Measurements from ENCODE around the gene C17orf107. TPM values are rescaled to one million over a fixed set of nuclear protein-coding genes. Genes with fewer than 3 reads are reported as not detected.

C17orf107 gene
- polyA plus RNA-seq, 1 of the 3 experiments (the other 2 are of a cell fraction) = 0.44 TPM

- Histone ChIP-seq H3K9me3 (no peaks in the 10 kb centered on the region), H3K36me3 (replicated peaks in 1 of 2; ENCODE audit: control insufficient read depth in 1 of 2, insufficient read depth in 2 of 2, low read length in 1 of 2) (no peaks in the 10 kb centered on the region), H3K9ac (peak overlapping the region; percentile 28; the same call in 1 of the 2 replicates), H3K27ac (ENCODE audit: low read depth in 2 of 2, low read length in 1 of 2) (peak overlapping the region; percentile 57 to 88), H3K4me1 (ENCODE audit: control insufficient read depth in 1 of 2, insufficient read depth in 2 of 2, low read depth in 1 of 2, low read length in 1 of 2) (peaks cover 27 to 46% of the 10 kb centered on the region in 2 experiments), H3K27me3 (ENCODE audit: insufficient read depth) (no peaks in the 10 kb centered on the region), H3K4me2 (peak overlapping the region; percentile 68), H3K9me2 (no peaks in the 10 kb centered on the region), H3K79me2 (ENCODE audit: insufficient read depth) (peaks cover 35% of the 10 kb centered on the region), H4K20me1 (ENCODE audit: insufficient read depth) (no peaks in the 10 kb centered on the region), H2AFZ (ENCODE audit: low read depth) (no peak overlapping the region), H3F3A (replicated peaks; ENCODE audit: insufficient read depth) (no peaks in the 10 kb centered on the region), H3K4me3 (ENCODE audit: low read depth in 2 of 2, low read length in 1 of 2) (no peak overlapping the region)
- ChIA-PET POLR2A (interaction anchor here (0.7 to 1.8 kb wide), 3 partner anchors 35 to 75 kb away, joined by 3 to 5 read pairs (median 4); no protein-coding TSS in a partner anchor), CTCF (interaction anchor here (0.6 to 2.7 kb wide), 8 partner anchors 13 to 1007 kb away, joined by 3 to 11 read pairs (median 4); no protein-coding TSS in a partner anchor)
- 80% methylated on average over 7 of the region's 7 CpGs for WGBS (ENCODE audit: low lambda C conversion rate)
- DNase-seq = peak; percentile 78
- TF ChIP-seq, protein P1, sequence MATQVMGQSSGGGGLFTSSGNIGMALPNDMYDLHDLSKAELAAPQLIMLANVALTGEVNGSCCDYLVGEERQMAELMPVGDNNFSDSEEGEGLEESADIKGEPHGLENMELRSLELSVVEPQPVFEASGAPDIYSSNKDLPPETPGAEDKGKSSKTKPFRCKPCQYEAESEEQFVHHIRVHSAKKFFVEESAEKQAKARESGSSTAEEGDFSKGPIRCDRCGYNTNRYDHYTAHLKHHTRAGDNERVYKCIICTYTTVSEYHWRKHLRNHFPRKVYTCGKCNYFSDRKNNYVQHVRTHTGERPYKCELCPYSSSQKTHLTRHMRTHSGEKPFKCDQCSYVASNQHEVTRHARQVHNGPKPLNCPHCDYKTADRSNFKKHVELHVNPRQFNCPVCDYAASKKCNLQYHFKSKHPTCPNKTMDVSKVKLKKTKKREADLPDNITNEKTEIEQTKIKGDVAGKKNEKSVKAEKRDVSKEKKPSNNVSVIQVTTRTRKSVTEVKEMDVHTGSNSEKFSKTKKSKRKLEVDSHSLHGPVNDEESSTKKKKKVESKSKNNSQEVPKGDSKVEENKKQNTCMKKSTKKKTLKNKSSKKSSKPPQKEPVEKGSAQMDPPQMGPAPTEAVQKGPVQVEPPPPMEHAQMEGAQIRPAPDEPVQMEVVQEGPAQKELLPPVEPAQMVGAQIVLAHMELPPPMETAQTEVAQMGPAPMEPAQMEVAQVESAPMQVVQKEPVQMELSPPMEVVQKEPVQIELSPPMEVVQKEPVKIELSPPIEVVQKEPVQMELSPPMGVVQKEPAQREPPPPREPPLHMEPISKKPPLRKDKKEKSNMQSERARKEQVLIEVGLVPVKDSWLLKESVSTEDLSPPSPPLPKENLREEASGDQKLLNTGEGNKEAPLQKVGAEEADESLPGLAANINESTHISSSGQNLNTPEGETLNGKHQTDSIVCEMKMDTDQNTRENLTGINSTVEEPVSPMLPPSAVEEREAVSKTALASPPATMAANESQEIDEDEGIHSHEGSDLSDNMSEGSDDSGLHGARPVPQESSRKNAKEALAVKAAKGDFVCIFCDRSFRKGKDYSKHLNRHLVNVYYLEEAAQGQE (IDR thresholded peaks at IDR 0.05; ENCODE audit: low read depth, low read length) = no peak
- TF ChIP-seq EP300 (IDR thresholded peaks at IDR 0.05; ENCODE audit: borderline replicate concordance in 1 of 2, low read depth in 1 of 2, low read length in 1 of 2) (peak in 1 of 2 experiments; percentile 14; a peak in 1 of 4 replicates), GABPA (IDR thresholded peaks at IDR 0.05; ENCODE audit: low read depth) (no peak), TCF12 (IDR thresholded peaks at IDR 0.05) (peak; percentile 42; the same call in 1 of the 2 replicates), GATA2 (CRISPR knock-in tag; IDR thresholded peaks at IDR 0.05) (no peak), PBX3 (IDR thresholded peaks at IDR 0.05) (0 out of 2 replicates have a peak, but pooled peaks have one; percentile 4), SMC3 (IDR thresholded peaks at IDR 0.05; ENCODE audit: low read depth, low read length) (no peak), NRF1 (IDR thresholded peaks at IDR 0.05; ENCODE audit: low read depth, low read length) (no peak), CHD2 (IDR thresholded peaks at IDR 0.05; ENCODE audit: low read length, partially characterized antibody) (peak; percentile 48)
Observed at GRCh38 chr17:4858068-4858881, 41.1 kb upstream of the C17orf107 start.

DNA sequence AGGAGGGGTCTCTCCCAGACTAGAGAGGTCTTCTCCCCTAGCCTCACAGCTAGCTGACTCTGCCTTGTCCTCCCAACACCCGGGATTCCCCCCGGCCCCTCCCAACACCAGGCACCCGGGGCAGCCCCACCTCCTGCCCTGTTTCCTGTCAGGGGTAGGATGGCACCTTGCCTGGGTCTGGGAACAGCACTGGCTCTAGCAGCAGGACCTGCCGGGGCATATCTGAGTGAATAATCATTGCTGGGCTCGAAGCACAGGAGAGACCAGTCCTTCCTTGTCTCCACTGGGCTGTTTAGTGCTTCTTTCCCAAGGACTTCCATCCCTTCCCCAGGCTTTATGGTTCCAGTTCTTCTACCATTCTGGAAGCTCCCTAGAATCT lies 40.5 kb upstream of the C17orf107 start:
- Histone ChIP-seq H2AFZ (ENCODE audit: low read depth) (no peak overlapping the region), H4K20me1 (ENCODE audit: insufficient read depth) (no peaks in the 10 kb centered on the region), H3K27ac (ENCODE audit: low read depth in 2 of 2, low read length in 1 of 2) (peak overlapping the region; percentile 57 to 88), H3K9ac (peak overlapping the region; percentile 27; the same call in 1 of the 2 replicates), H3K9me2 (no peaks in the 10 kb centered on the region), H3K4me2 (peak overlapping the region; percentile 68), H3K79me2 (ENCODE audit: insufficient read depth) (peaks cover 30% of the 10 kb centered on the region), H3K4me1 (ENCODE audit: control insufficient read depth in 1 of 2, insufficient read depth in 2 of 2, low read depth in 1 of 2, low read length in 1 of 2) (peaks cover 27 to 42% of the 10 kb centered on the region in 2 experiments), H3K27me3 (ENCODE audit: insufficient read depth) (no peaks in the 10 kb centered on the region), H3K36me3 (replicated peaks in 1 of 2; ENCODE audit: control insufficient read depth in 1 of 2, insufficient read depth in 2 of 2, low read length in 1 of 2) (no peaks in the 10 kb centered on the region), H3K9me3 (no peaks in the 10 kb centered on the region), H3F3A (replicated peaks; ENCODE audit: insufficient read depth) (no peaks in the 10 kb centered on the region), H3K4me3 (ENCODE audit: low read depth in 2 of 2, low read length in 1 of 2) (peak overlapping the region in 1 of 2 experiments; percentile 39; a peak in 1 of 4 replicates)
- peak; percentile 83 for DNase-seq
- POLR2A ChIA-PET = interaction anchor here (0.7 kb wide), 1 partner anchor 75 kb away, joined by 5 read pairs; no protein-coding TSS in a partner anchor
- CTCF ChIA-PET = interaction anchor here (0.9 to 2.7 kb wide), 5 partner anchors 13 to 69 kb away, joined by 3 to 11 read pairs (median 4); no protein-coding TSS in a partner anchor
- WGBS (ENCODE audit: low lambda C conversion rate) = 3% methylated on average over 5 of the region's 5 CpGs
- TF ChIP-seq CHD2 (IDR thresholded peaks at IDR 0.05; ENCODE audit: low read length, partially characterized antibody) = no peak
- TF ChIP-seq MXI1 (IDR thresholded peaks at IDR 0.05; ENCODE audit: low read depth, low read length) = peak; percentile 38; the same call in 1 of the 2 replicates
- TF ChIP-seq TEAD4 (IDR thresholded peaks at IDR 0.05; ENCODE audit: borderline replicate concordance, insufficient read depth) = no peak
- TF ChIP-seq, protein P2, sequence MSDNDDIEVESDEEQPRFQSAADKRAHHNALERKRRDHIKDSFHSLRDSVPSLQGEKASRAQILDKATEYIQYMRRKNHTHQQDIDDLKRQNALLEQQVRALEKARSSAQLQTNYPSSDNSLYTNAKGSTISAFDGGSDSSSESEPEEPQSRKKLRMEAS (IDR thresholded peaks at IDR 0.05; ENCODE audit: low read depth) = peak; percentile 48; the same call in 1 of the 2 replicates
- TF ChIP-seq, protein P3, sequence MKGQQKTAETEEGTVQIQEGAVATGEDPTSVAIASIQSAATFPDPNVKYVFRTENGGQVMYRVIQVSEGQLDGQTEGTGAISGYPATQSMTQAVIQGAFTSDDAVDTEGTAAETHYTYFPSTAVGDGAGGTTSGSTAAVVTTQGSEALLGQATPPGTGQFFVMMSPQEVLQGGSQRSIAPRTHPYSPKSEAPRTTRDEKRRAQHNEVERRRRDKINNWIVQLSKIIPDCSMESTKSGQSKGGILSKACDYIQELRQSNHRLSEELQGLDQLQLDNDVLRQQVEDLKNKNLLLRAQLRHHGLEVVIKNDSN (IDR thresholded peaks at IDR 0.05; ENCODE audit: borderline replicate concordance, low read depth) = 0 out of 2 replicates have a peak, but pooled peaks have one; percentile 6
- no peak for TF ChIP-seq ELF1 (IDR thresholded peaks at IDR 0.05)
- peak; percentile 37 for TF ChIP-seq PBX3 (IDR thresholded peaks at IDR 0.05)
- TF ChIP-seq TCF12 (IDR thresholded peaks at IDR 0.05) = peak; percentile 69
- peak; percentile 15; the same call in 1 of the 2 replicates for TF ChIP-seq RAD21 (IDR thresholded peaks at IDR 0.05; ENCODE audit: low read length)
- no peak for TF ChIP-seq SMC3 (IDR thresholded peaks at IDR 0.05; ENCODE audit: low read depth, low read length)
- no peak for TF ChIP-seq FOXJ3 (CRISPR knock-in tag; IDR thresholded peaks at IDR 0.05)
- TF ChIP-seq YY1 (IDR thresholded peaks at IDR 0.05; ENCODE audit: low read depth) = no peak
- TF ChIP-seq GATA2 (CRISPR knock-in tag; IDR thresholded peaks at IDR 0.05) = peak; percentile 18; the same call in 1 of the 2 replicates
- no peak for TF ChIP-seq POLR2AphosphoS5 (IDR thresholded peaks at IDR 0.05; ENCODE audit: low read depth, low read length)
- no peak for TF ChIP-seq GABPA (IDR thresholded peaks at IDR 0.05; ENCODE audit: low read depth)
